HUES48 (cell line): ENCODE data around the gene PGGT1B.

Experiments used
- H3K27ac ChIP-seq: one replicate; pipeline ENCODE4 v1.7.0; 2013; ENCODE audit warnings: low read depth, low read length, inconsistent platforms
- H3K27me3 ChIP-seq: 2 replicates; pipeline ENCODE4 v1.6.1; 2013; ENCODE audit warnings: mild to moderate bottlenecking, low read length; ENCODE audit not compliant: control insufficient read depth, insufficient read depth
- H3K36me3 ChIP-seq: 2 replicates; pipeline ENCODE4 v1.6.1; 2013; ENCODE audit warnings: low read length; ENCODE audit not compliant: control insufficient read depth, insufficient read depth
- H3K4me1 ChIP-seq: 2 replicates; pipeline ENCODE4 v1.6.1; 2013; ENCODE audit warnings: mild to moderate bottlenecking, low read length; ENCODE audit not compliant: control insufficient read depth, insufficient read depth
- H3K4me3 ChIP-seq: 2 replicates; pipeline ENCODE4 v1.5.1; 2013; ENCODE audit warnings: mild to moderate bottlenecking, low read depth, low read length
- H3K9ac ChIP-seq: 2 replicates; pipeline ENCODE4 v1.6.1; 2013; ENCODE audit warnings: mild to moderate bottlenecking, low read depth, low read length, moderate library complexity
- H3K9me3 ChIP-seq: 2 replicates; pipeline ENCODE4 v1.6.1; 2013; ENCODE audit warnings: low read length; ENCODE audit not compliant: control insufficient read depth, insufficient read depth

PGGT1B gene

GRCh38 chr5:115289104-115289503 is 26.4 kb upstream of the PGGT1B start:
- H3K4me1 ChIP-seq = no peaks in the 10 kb centered on the region
- H3K36me3 ChIP-seq = no peaks in the 10 kb centered on the region
- no peaks in the 10 kb centered on the region for H3K27me3 ChIP-seq
- H3K4me3 ChIP-seq = no peak overlapping the region
- no peaks in the 10 kb centered on the region for H3K9me3 ChIP-seq
- no peak overlapping the region for H3K27ac ChIP-seq
- H3K9ac ChIP-seq = no peak overlapping the region

DNA sequence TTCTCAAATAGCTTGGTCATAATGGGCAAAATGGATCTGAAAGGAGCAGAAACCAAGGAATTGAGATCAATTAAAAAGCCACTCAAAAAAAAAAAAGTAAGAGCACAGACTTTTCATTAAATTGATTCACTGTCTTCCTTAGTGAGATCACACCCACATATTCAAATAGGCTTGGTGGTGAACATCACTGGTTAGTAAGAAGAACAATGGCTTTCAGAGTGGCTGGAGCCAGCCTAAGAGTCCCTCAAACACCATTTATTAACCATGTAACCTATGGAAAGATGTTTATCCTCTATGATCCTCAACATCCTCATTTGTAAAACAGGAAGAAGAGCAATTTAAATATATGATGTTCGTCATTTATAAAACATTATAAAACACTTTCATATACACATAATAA is 21.3 kb upstream of the PGGT1B start:
- Histone ChIP-seq H3K9me3 (no peaks in the 10 kb centered on the region), H3K4me1 (no peaks in the 10 kb centered on the region), H3K27ac (no peak overlapping the region), H3K4me3 (no peak overlapping the region), H3K9ac (no peak overlapping the region), H3K27me3 (no peaks in the 10 kb centered on the region), H3K36me3 (0 out of 2 replicates have a peak, but pooled peaks cover 2% of the 10 kb centered on the region)

GRCh38 chr5:115282131-115282530 is 19.5 kb upstream of the PGGT1B start:
- H3K9me3 ChIP-seq = no peaks in the 10 kb centered on the region
- H3K9ac ChIP-seq = no peak overlapping the region
- 0 out of 2 replicates have a peak, but pooled peaks cover 2% of the 10 kb centered on the region for H3K36me3 ChIP-seq
- no peak overlapping the region for H3K4me3 ChIP-seq
- H3K27me3 ChIP-seq = no peaks in the 10 kb centered on the region
- H3K4me1 ChIP-seq = no peaks in the 10 kb centered on the region
- no peak overlapping the region for H3K27ac ChIP-seq

- Histone ChIP-seq H3K9ac (no peak overlapping the region), H3K4me1 (no peaks in the 10 kb centered on the region), H3K9me3 (no peaks in the 10 kb centered on the region), H3K4me3 (no peak overlapping the region), H3K27ac (no peak overlapping the region), H3K36me3 (peaks cover 63% of the 10 kb centered on the region), H3K27me3 (no peaks in the 10 kb centered on the region)
These were observed 11.9 kb upstream of the PGGT1B start for GRCh38 chr5:115274584-115274983.

DNA sequence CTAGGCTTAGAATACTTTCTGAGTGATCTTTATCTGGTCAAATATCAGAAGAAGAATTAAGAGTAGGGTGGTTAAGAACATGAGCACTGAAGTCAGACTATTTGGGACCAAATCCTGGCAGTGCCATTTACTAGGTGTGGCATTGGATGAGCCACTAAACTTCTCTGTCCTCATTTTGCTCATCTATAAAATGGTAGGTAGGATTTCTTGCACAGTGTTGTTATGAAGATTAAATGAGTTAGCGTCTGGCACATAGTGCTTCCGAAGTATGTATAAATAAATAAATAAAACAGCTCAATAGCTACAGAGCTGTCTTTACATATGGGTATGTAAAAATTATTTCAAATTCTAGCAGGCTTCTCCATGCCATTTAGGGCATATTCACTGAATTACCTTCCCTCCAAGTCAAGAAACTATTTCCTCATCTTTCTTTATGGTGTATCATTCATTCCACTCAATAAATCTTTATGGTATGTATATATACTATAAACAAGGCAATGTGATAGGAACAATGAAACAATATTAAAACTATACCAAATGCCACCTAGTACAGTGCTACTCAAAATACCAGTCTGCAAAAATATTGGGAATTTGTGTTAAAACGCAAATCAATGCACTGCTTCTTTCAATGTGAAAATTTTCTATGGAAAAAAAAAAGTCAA is 9.8 kb upstream of the PGGT1B start:
- Histone ChIP-seq H3K27ac (no peak overlapping the region), H3K27me3 (no peaks in the 10 kb centered on the region), H3K9me3 (no peaks in the 10 kb centered on the region), H3K4me3 (no peak overlapping the region), H3K36me3 (peaks cover 78% of the 10 kb centered on the region), H3K9ac (no peak overlapping the region), H3K4me1 (no peaks in the 10 kb centered on the region)

GRCh38 chr5:115271295-115272050 is 8.8 kb upstream of the PGGT1B start:
- Histone ChIP-seq H3K4me1 (no peaks in the 10 kb centered on the region), H3K9ac (no peak overlapping the region), H3K9me3 (no peaks in the 10 kb centered on the region), H3K4me3 (no peak overlapping the region), H3K36me3 (peaks cover 81% of the 10 kb centered on the region), H3K27me3 (no peaks in the 10 kb centered on the region), H3K27ac (no peak overlapping the region)

GRCh38 chr5:115267617-115268016 is 4.9 kb upstream of the PGGT1B start:
- Histone ChIP-seq H3K36me3 (peaks cover 46% of the 10 kb centered on the region), H3K9ac (no peak overlapping the region), H3K4me3 (no peak overlapping the region), H3K9me3 (no peaks in the 10 kb centered on the region), H3K27me3 (no peaks in the 10 kb centered on the region), H3K27ac (no peak overlapping the region), H3K4me1 (0 out of 2 replicates have a peak, but pooled peaks cover 4% of the 10 kb centered on the region)

DNA sequence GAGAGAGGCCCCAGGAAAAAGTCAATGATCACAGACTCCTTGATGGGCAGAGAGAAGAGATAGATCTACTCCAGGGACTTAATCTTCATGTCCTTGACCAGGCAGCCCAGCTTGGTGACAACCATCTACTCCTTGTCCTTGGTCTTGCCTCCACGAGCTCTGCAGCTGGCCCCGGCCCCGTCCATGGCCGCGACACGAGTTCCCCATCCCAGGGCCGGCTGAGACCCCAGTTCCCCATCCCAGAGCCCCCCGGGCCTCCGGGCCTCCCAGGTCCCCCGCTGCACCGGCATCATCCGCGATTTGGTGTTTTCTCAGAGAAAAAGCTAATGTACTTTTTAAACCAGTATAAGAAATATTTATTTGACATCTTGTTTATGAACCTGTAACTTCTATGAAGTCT is 2.5 kb upstream of the PGGT1B start:
- Histone ChIP-seq H3K27ac (no peak overlapping the region), H3K36me3 (peaks cover 29% of the 10 kb centered on the region), H3K9me3 (no peaks in the 10 kb centered on the region), H3K27me3 (no peaks in the 10 kb centered on the region), H3K4me1 (peaks cover 8% of the 10 kb centered on the region; the same call in 1 of the 2 replicates), H3K9ac (no peak overlapping the region), H3K4me3 (no peak overlapping the region)

GRCh38 chr5:115264786-115265185 is 2.1 kb upstream of the PGGT1B start:
- H3K27ac ChIP-seq = no peak overlapping the region
- H3K9ac ChIP-seq = no peak overlapping the region
- H3K36me3 ChIP-seq = peaks cover 27% of the 10 kb centered on the region
- no peaks in the 10 kb centered on the region for H3K27me3 ChIP-seq
- peaks cover 8% of the 10 kb centered on the region; the same call in 1 of the 2 replicates for H3K4me1 ChIP-seq
- H3K4me3 ChIP-seq = no peak overlapping the region
- no peaks in the 10 kb centered on the region for H3K9me3 ChIP-seq

GRCh38 chr5:115263078-115263380 is 352 bp upstream of the PGGT1B start:
- Histone ChIP-seq H3K4me3 (peak overlapping the region; percentile 83), H3K9ac (peak overlapping the region; percentile 90), H3K4me1 (peaks cover 8% of the 10 kb centered on the region; the same call in 1 of the 2 replicates), H3K27me3 (no peaks in the 10 kb centered on the region), H3K9me3 (no peaks in the 10 kb centered on the region), H3K27ac (peak overlapping the region; percentile 91), H3K36me3 (peaks cover 17% of the 10 kb centered on the region)

- no peaks in the 10 kb centered on the region for H3K27me3 ChIP-seq
These were observed 711 bp downstream of the PGGT1B start for GRCh38 chr5:115262011-115262320.

More at GRCh38 chr5:115262011-115262320, 711 bp downstream of the PGGT1B start:
- Histone ChIP-seq H3K27ac (peak overlapping the region; percentile 91), H3K9me3 (no peaks in the 10 kb centered on the region), H3K4me3 (peak overlapping the region; percentile 83), H3K4me1 (peaks cover 8% of the 10 kb centered on the region; the same call in 1 of the 2 replicates), H3K9ac (peak overlapping the region; percentile 90), H3K36me3 (peaks cover 7% of the 10 kb centered on the region; the same call in 1 of the 2 replicates)
